ENCODE measurements around the gene PIEZO2.
"Not testable (repeated sequence)": the region's sequence is repeated elsewhere in the genome, so short reads cannot be mapped to it uniquely, and the experiment has no call there.

Gene PIEZO2

DNA sequence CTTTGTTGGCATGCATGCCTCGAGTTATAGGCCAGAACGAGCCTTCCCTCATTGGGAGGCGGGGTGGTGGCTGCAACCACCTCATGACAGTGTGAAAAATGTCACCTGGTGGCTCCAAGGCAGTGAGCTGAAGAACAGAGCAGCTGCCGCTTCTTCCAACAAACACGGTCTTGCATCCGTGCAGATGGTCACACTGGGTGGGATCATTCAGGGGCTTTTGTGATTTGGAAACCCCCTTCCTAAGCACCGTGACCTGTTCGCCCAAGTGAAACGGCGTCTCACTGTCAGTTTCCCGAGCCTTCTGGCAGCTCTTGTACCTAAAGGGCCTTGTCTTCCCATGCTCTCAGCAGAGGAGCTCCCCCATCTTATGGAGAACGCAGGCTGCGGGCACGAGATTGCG, 463.9 kb downstream of the PIEZO2 start:
- no peak for DNase-seq (ENCODE audit: low read depth in 2 of 2)

DNA sequence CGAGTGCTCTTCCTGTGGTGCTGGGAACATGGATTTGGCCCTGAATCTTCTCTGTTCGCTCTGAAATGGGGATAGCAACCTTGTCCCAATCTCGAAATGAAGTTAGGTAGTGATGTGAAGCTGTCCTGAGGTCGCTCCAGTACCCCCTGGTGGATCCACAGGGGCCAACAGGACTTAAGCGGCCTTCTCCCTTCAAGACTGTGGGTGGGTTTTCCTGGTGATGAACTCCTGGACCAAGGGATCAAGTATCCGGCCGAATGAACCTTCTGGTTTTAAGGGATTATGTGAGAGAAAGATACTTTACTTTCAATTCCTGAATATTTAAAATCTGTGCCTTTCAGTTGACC, 467.0 kb downstream of the PIEZO2 start:
- DNase-seq (ENCODE audit: low read depth in 2 of 2): no peak

DNA sequence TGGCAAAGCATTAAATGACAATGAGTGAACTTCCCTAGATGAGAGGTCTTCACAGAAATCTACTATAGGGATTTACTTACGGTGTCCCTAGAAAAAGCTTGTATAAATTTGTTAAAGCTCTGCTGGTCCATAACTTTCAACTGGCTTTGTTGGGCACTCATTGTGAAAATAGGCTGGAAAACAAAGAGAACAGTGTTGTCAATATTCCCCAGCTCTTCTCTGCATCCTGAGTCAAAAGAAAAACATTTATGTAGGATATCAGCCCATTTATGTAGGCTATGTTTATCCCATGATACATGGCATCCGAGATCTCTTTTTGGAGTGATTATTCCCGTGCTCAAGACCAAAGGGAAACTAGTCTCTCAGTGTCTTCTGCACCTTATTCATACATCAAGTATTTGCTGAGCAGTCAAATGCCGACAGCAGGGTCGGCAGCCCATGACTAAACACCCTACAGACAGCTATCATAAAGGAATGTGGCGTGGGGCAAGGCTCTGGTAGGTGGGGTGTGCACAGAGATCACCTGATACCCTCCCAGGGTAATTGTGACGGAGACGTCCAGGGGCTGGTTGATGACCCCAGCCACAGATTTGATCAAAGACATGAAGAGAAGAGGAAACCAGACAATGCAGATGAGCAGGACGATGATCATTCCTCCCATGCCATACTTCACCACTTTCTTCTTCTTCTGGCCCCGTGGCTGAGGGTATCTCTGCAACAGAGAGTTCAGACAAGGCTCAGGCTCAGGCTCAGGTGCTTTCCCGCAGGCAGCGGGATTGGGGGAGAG, 467.6 kb downstream of the PIEZO2 start:
- DNase-seq (ENCODE audit: low read depth in 2 of 2): no peak

DNA sequence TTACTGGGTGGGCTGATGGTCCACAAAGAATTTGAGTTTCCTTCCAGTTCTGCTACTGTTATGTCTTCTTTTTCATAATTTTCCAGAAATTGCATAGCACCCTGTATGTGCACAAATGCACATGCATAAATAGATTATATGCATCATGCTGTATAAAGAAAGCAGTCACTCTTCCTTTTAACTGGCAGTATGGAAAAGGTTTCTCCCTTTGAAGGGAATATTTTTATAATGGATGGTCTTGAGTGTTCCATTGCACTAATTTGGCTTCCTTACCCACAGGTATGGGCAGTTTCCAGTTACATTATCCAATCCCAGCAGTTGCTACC, 469.1 kb downstream of the PIEZO2 start:
- DNase-seq (ENCODE audit: low read depth in 2 of 2): no peak

DNA sequence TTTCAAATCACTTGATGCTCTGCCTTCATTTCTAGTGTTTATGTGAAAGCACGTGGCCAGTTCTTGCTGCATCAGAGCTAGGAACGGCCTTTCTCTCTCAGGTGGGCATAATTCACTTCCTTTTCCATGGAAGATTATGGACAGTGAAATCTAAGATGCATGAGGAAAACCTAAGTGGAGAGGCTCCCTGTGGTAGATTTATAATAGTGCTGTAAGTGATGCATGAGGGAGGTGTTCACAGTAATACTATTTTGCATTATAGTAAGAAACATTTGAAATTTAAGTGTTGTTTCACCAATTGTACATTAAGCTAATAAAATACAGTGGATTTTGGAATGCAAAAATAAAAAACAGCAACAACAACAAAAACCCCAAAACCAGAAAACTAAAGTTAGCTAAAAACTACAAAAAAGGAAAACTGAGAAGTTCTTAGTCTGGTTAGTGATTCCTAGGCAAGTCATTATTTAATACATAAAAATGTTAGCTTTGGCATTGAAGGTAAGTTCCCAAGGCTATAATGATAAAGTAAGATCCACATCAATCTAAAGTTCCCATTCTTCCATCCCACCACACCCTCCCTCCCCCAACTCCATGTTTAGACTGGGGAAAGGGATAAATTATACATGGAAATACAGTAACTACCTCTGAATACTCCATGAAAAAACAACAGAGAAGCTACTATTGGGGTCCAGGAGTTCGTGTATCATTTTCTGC, 469.7 kb downstream of the PIEZO2 start:
- no peak for DNase-seq (ENCODE audit: low read depth in 2 of 2)

DNA sequence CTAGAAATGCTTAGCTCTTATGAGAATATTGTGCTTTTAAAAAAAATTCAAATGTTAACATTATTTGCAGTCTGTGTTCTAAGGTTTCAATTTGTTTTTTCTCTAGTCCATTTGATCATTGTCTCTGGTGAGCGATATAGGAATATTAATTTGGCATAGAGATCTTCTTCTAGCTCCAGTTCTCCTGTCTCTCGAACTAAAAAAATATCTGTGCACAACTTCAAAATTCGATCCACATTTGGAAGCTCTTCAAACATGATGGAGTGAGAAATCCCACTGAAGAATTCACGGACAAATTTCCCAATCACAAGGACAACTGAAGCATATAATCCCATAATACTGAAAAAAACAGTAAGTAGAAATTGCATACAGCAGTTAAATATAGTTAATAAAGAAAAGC, 477.9 kb downstream of the PIEZO2 start:
- DNase-seq (ENCODE audit: low read depth in 2 of 2): no peak

DNA sequence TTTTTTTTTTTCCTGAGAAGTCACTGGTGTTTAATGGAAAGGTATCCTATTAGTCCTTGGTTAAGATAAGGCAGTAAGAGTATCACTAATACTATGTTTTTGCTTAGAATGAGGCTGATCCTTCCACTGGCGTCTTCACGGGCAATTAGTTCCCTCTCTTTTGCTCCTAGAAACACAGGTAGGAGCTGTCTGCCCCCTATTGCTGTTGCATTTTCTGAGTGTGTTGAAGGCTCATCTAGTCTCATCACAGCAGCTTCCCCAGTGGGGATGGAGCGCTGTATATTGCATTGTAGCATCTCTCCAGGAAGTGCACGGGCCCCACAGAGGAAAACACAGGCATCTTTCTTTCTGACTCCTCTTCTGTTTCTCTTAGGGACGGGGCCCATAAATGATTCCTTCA, 478.5 kb downstream of the PIEZO2 start:
- DNase-seq (ENCODE audit: low read depth in 2 of 2): no peak

DNA sequence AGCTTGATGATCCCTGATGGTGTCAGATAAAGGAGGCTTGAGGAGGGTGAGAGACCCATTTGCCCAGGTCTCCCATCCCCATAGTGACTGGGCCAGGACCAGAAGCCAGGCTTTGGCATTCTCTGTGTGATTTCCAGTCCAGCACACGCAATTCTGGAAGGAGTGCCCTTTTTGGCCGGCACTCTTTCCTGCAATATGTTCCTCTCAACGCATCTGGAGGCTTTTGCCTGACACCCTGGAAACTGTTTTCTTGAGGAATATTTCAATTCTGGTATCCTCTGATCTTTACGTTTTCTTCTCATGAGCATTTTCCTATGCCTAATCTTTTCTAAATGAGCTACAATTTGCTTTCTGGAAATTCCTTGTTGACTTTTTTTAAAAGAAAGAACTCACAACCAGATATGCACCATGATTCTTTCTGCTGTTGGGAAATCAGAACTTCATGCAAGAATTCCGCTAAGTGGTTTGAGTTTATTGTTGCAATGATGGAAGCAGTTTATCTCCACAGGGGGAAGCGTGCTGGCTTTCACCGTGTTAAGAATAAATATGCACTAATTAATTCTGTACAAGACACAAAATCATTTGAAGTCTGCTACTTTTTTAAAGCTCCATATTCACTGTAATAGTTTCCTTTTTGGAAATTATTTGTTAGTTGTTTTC, 479.8 kb downstream of the PIEZO2 start:
- no peak for DNase-seq (ENCODE audit: low read depth in 2 of 2)

DNA sequence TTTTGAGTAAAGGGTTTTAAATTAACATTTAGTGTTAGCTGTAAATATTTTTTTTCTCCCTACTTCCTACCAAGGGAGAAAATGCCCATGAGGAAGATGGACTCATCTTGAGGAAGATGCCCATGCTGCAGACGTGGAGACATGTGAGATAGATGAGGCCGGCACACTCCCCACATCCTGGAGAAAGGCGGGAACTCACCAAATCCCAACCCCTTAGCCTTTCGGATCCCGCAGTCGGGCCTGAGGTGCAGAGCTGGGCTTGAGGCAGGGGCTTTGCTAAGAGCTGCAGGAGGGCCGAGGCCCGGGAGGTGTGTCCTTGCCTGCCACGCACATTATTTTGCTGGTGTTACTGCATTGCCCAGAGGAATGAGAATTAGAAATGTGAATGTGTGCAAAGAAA, 485.6 kb downstream of the PIEZO2 start:
- DNase-seq (ENCODE audit: low read depth in 2 of 2): no peak

DNA sequence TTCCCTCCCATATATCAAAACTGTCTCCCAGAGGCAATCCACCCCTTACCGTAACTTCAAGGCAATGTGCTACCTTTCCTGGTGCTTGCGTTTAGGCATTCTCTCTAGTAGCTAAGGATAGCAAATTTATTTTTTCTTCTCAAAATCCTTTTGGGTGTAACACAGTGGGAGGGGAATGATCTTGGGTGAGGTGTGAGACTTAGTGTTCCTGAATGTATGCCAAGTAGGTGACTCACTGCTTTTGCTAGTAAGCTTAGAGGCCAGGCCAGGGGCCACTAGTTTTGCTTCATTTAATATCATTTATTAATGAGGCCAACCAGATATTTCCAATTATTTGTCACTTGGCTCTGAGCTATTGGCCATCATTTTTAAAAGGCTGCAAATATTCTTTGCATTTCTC, 488.1 kb downstream of the PIEZO2 start:
- DNase-seq (ENCODE audit: low read depth in 2 of 2): no peak

DNA sequence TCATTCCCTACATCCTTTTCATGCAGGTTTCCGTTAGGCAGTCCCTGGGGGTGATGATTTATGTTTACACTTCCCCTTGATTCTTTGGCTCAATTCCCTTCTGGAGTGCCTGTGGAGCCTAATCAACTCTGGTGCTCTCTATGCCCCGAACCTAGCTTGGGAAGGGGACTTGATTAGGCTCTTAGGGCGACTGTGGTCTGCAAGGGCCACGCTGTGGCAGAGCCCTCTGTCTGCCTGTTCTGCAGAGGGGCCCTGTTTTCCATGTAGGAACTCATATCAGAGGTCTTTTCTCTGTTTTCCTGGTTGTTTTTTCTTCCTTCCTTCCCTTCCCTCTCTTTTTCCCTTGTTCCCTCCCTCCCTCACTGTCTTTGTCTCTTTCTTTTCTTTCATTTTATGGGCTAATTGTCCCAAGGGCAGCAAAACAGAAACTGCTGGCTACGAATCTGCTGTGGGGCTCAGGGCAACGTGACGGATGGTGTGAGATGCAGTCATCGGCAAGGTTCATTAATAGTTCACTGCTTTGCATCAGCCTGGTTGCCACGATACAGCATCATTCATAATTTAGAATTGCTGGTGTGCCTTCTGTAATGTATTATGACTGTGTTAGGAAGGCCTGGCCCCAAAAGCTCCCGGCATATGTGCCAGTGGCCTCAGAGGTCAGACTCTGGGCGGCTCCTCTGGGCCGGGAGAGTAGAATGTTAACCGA, 489.0 kb downstream of the PIEZO2 start:
- no peak for DNase-seq (ENCODE audit: low read depth in 2 of 2)

DNA sequence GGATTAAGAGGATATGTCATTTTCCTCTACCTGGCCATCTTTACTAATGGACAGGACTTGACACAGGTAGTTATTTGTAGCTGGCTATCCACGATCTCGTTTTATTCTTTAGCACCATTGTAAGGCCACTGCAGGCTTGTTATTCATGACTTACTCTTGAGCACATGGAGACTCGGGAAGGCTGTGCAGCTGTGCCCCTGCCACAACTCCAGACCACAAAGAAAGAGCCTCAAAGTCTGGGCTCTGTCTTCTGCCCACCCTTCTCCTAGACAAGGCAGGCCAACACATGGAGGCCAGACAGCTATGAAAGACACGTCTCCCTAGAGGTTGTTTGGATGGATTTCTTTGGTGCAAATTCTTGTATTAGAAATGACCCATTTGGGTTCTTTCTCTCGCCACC, 489.8 kb downstream of the PIEZO2 start:
- DNase-seq (ENCODE audit: low read depth in 2 of 2): no peak

DNA sequence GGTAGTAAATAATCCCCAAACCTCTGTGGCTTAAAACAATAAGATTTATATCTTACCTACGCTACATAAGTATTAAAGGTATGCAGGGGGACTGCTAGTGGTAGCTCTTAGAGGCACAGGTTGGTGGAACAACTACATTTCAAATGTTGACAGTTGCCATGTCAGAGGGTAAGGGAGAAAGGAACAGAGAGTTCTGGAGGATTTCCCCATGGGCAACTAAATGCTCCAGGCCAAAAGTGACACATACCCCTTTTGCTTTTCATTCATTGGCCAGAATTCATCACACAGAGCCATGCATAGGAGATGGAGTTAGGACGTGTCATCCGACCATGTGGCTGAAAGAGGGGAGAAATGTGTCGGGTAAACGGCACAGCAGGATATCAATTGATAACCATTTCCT, 490.4 kb downstream of the PIEZO2 start:
- no peak for DNase-seq (ENCODE audit: low read depth in 2 of 2)

DNA sequence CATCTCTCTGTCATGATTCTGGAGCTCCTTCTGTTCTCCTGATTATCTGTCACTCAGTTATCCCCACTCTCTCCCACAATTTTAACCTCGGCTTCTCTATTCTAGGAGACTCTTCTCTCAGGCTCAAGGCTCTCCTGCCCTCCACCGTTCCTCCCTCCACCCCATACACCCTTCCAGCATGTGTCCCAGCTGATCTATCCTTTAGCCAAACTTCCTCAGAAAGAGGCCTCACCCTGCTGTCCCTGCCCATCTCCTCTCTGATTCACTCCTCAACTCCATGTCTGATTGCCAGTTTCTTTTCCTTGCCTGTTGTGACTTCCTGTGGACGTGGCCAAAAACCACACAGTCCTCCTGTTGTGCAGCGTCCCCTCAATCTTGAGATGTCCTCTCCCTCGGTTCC, 505.4 kb downstream of the PIEZO2 start:
- not testable (repeated sequence) for DNase-seq (ENCODE audit: low read depth in 2 of 2)

DNA sequence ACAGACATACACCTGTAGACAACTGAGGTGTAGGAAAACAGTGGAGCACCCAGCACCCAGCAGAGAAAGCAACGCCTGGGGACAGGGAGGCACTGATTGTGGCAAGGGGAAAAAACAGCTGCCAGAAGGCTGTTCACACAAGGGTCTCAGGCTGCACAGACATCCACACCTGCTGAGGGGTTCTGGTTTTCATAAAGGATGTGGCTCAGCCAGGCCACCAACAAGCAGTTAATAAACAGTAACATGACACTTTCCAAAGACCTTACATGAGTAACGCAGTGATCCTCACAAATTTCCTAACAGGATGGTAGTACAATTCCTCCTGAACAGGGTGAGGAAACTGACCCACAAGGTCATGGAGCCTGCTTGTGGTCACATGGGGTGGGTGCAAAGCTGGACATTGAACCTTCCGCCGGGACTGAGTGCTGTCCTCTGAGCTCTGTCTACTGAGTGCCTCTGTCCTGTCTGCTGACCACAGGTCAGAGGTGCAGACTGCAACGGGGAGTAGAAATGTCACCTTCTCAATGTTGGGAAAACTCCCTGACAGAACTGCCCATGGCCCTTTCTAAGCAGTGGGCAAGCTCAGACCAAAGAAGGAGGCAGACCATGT, 506.3 kb downstream of the PIEZO2 start:
- DNase-seq (ENCODE audit: low read depth in 2 of 2): not testable (repeated sequence)

DNA sequence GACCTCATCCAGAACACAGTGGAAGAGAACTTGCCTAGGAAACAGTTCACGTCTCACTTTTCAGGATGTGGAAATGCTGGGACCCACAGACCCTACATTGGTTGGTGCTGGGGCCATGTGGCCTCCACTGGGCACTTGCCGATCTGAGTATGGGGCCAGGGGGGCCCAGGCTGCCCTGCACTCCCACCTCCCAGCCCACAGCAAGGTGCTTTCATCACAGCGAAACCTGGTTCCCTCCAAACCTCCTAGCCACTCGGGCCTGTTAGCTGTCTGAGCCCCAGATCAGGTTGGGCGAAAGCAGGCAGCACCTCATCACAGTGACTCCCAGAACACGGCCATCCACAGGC, 510.9 kb downstream of the PIEZO2 start:
- not testable (repeated sequence) for DNase-seq (ENCODE audit: low read depth in 2 of 2)

DNA sequence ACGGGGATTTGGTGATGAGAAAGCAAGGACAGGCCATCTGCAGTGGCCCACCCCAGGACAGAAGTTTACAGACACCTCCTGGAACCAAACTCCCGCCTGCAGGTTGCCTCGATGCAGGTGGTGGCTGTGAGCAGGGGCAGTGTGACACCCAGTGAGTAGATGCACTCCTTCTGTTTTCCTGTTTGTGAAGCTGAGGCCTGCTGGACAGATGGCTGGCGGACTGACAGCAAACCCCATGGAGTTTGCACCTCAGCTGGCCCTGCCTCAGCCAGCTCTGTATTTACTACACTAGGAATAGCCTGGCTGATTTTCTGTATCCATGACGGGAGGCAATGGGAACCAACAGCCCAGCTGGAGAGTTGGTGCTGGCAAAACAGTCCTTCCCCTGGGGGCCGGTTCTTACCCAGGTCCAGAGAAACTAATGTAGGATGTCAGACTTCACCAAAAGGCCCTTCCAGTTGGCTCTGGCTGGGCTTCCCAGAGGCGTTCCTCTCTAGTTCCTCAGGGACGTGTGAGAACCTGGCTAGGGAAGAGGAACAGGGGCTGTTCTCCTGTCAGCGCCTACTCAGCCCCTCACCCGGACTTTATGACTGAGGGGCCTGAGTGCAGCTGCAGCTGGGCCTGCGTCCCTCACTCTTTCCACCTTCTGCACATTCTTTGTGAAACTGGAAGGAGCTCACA, 511.4 kb downstream of the PIEZO2 start:
- not testable (repeated sequence) for DNase-seq (ENCODE audit: low read depth in 2 of 2)

DNA sequence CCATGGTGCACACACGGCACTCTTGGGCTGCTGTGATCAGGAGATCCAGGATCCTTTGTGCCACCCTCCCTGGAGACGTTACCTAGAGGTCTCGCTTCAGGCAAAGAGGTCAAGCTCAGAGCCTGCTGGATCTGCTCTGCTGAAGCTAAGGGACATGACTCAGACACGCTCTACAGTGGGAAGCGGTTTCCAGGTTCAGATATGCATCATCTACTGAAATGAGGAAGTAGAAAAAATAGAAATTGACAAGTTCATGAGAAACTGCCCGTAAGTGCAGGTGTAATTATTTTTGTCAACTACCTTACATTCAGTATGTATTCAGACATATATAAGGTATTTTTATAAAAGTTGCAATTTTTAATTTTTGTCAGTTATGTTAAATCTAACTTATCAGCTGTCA, 520.3 kb downstream of the PIEZO2 start:
- DNase-seq (ENCODE audit: low read depth in 2 of 2): not testable (repeated sequence)

DNA sequence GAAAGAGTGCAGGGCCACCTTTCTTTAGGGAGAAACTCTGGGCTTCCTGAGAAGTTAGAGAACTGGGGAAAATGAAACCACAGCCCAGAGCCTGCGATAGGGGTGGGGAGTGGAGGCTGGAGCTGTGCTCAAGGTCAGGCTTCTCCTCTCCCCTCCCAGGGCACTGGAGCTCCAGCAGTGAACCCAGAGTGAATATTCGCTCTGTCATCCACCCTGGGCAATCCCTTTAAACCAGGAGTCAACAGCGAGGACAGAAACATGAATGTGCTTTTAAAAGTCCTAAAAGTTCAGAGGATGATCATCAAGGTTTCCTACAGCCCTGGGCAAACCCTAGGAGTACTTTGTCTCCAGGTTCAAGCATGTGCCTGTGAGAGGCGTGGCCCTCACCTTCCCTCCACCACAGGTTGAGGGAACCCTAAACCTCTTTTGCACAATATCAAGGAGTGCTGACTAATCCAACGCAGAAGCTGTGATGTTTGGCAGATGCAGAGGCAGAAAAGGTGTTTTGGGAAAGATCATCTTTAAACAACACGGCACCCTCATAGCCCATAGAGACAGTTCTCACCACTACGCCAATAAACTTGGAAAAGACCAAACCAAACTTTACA, 522.7 kb downstream of the PIEZO2 start:
- not testable (repeated sequence) for DNase-seq (ENCODE audit: low read depth in 2 of 2)

DNA sequence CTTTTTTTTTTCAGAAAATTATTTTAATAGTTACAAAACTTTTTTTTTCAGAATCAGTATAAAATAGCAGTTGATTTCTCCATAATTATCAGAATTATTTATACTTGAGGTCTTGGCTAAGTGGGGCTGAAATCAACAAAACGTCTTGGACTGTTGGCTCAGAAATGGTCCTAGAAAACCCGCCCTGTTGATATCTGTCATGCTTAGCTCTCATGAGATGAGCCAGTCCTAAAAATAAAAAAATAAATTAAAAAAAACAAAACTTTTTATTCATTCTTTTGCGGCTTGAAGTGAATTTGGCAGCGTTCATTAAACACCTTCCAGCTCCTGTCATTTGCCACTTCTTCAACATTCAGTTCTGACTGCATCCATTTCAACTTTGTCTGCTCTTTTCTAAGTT, 525.8 kb downstream of the PIEZO2 start:
- DNase-seq (ENCODE audit: low read depth in 2 of 2): not testable (repeated sequence)

DNA sequence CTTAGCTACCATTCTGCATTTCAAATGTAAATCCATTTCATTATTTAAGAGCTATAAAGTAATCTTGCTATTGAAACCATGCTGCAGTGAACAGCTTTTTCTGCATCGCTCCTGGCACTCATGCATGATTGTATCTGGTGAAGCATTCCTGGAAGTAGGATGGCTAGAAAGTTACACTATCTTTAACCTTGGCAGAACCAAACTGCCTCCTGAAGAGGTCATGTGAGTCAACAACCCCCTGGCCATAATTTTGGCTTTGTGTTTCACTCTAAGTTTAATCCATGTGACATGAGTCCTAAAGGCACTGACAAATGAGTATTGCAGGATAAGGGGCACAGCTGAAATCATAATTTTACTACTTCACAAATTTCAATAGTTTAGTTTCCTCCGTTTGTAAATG, 526.4 kb downstream of the PIEZO2 start:
- DNase-seq (ENCODE audit: low read depth in 2 of 2): not testable (repeated sequence)

Data from stimulated activated CD4-positive, alpha-beta T cell treated with anti-CD3 and anti-CD28 coated beads, Interleukin-1b, Interleukin-23, amount 100 ng/mL, for 4 hours (primary cell).